Smooth muscle cell (in vitro differentiated cells): ENCODE data around the gene ACOT7. TPM values are rescaled to one million over a fixed set of nuclear protein-coding genes. Genes with fewer than 3 reads are reported as not detected.

Source experiments
- DNase-seq: peaks from one replicate; lab custom pipeline; 2025; ENCODE audit not compliant: unreplicated experiment; lab: John Stamatoyannopoulos, UW
- H2AFZ ChIP-seq: fragments of 200-600 bp; sonication (generic); 2 replicates; pipeline ENCODE4 v1.6.0; 2016; ENCODE audit warnings: antibody characterized with exemption, low read depth, mild to moderate bottlenecking
- H3F3A ChIP-seq: fragments of 200-600 bp; sonication (generic); 2 replicates; pipeline ENCODE4 v1.6.0; 2017; ENCODE audit warnings: antibody characterized with exemption, low read depth
- H3K27ac ChIP-seq: fragments of 200-600 bp; sonication (generic); 2 replicates; pipeline ENCODE4 v1.5.1; 2016; ENCODE audit warnings: low read depth, mild to moderate bottlenecking
- H3K27me3 ChIP-seq: fragments of 200-600 bp; sonication (generic); 2 replicates; pipeline ENCODE4 v1.6.1; 2016; ENCODE audit warnings: low read depth, mild to moderate bottlenecking
- H3K36me3 ChIP-seq: fragments of 200-600 bp; sonication (generic); 2 replicates; pipeline ENCODE4 v1.5.1; 2016; ENCODE audit warnings: low read depth
- H3K4me1 ChIP-seq: fragments of 200-600 bp; sonication (generic); 2 replicates; pipeline ENCODE4 v1.5.1; 2016; ENCODE audit warnings: low read depth
- H3K4me2 ChIP-seq: fragments of 200-600 bp; sonication (generic); 2 replicates; pipeline ENCODE4 v1.6.0; 2016; ENCODE audit warnings: mild to moderate bottlenecking
- H3K4me3 ChIP-seq: fragments of 200-600 bp; sonication (generic); 2 replicates; pipeline ENCODE4 v1.5.1; 2016; ENCODE audit warnings: mild to moderate bottlenecking
- H3K79me2 ChIP-seq: fragments of 200-600 bp; sonication (generic); 2 replicates; pipeline ENCODE4 v1.6.0; 2016; ENCODE audit warnings: low read depth, mild to moderate bottlenecking
- H3K9ac ChIP-seq: fragments of 200-600 bp; sonication (generic); 2 replicates; pipeline ENCODE4 v1.6.0; 2016; ENCODE audit warnings: low read depth
- H3K9me3 ChIP-seq: fragments of 200-600 bp; sonication (generic); replicated peaks from 2 replicates; pipeline ENCODE4 v1.5.1; 2016; ENCODE audit warnings: low read depth
- H4K20me1 ChIP-seq: fragments of 200-600 bp; sonication (generic); 2 replicates; pipeline ENCODE4 v1.6.0; 2016; ENCODE audit warnings: low read depth
- CTCF ChIP-seq: fragments of 200-600 bp; sonication (generic); IDR thresholded peaks from 2 replicates; pipeline ENCODE4 v1.5.1; 2017; ENCODE audit warnings: borderline replicate concordance, mild to moderate bottlenecking, antibody characterized with exemption; ENCODE audit not compliant: insufficient read depth, poor library complexity, severe bottlenecking
- WGBS: methylation state at CpG from one replicate; pipeline ENCODE4 v1.1.7; 2016; ENCODE audit warnings: low lambda C conversion rate; 5-methylcytosine and 5-hydroxymethylcytosine counted together
- polyA plus RNA-seq: library from polyadenylated mRNA; unstranded; fragments of >200 nt; fragmentation: Nextera tagmentation; extraction: Ambion mirVana; gene quantifications from 2 replicates; pipeline ENCODE4 v1.2.1, GENCODE V29; 2016
- total RNA-seq: library from RNA; depleted of rRNA; stranded (reverse); fragments of >200 nt; gene quantifications from 2 replicates; pipeline ENCODE4 v1.2.3, GENCODE V29; 2014

The ACOT7 gene
- total and polyA plus RNA-seq, 2 experiments from 2014 or later, result 19.5 to 53.8 TPM

GRCh38 chr1:6276811-6277555 lies 116.6 kb downstream of the ACOT7 start:
- H2AFZ ChIP-seq, result no peak overlapping the region
- H3K27ac ChIP-seq, result no peak overlapping the region
- no peaks in the 10 kb centered on the region for H3K79me2 ChIP-seq
- DNase-seq, result no peak
- peak overlapping the region; percentile 83 for H3K4me2 ChIP-seq
- H3K9ac ChIP-seq, result no peak overlapping the region
- H3K9me3 ChIP-seq, result no peaks in the 10 kb centered on the region
- no peaks in the 10 kb centered on the region for H3K27me3 ChIP-seq
- no peak overlapping the region for H3K4me3 ChIP-seq
- peaks cover 3% of the 10 kb centered on the region for H4K20me1 ChIP-seq
- H3F3A ChIP-seq, result no peaks in the 10 kb centered on the region
- TF ChIP-seq CTCF, result no peak
- WGBS, result 95% methylated on average over 18 of the region's 20 CpGs
- peaks cover 17% of the 10 kb centered on the region for H3K4me1 ChIP-seq
- H3K36me3 ChIP-seq, result no peaks in the 10 kb centered on the region

GRCh38 chr1:6275826-6276782 lies 117.5 kb downstream of the ACOT7 start:
- no peak for TF ChIP-seq CTCF
- Histone ChIP-seq H3K4me1 (peaks cover 17% of the 10 kb centered on the region), H3F3A (no peaks in the 10 kb centered on the region), H3K27me3 (no peaks in the 10 kb centered on the region), H2AFZ (peak overlapping the region; percentile 55), H3K36me3 (no peaks in the 10 kb centered on the region), H3K9ac (peak overlapping the region; percentile 47), H4K20me1 (peaks cover 3% of the 10 kb centered on the region), H3K4me2 (peak overlapping the region; percentile 83), H3K27ac (peak overlapping the region; percentile 84), H3K9me3 (no peaks in the 10 kb centered on the region), H3K79me2 (no peaks in the 10 kb centered on the region), H3K4me3 (no peak overlapping the region)
- DNase-seq, result peak; percentile 46
- WGBS, result 40% methylated on average over 35 of the region's 35 CpGs

GRCh38 chr1:6274622-6275139 lies 118.9 kb downstream of the ACOT7 start:
- Histone ChIP-seq H2AFZ (no peak overlapping the region), H3K4me2 (no peak overlapping the region), H3K9ac (no peak overlapping the region), H3K9me3 (no peaks in the 10 kb centered on the region), H3K36me3 (no peaks in the 10 kb centered on the region), H3K79me2 (no peaks in the 10 kb centered on the region), H3K4me1 (peaks cover 17% of the 10 kb centered on the region), H3K27ac (no peak overlapping the region), H3F3A (no peaks in the 10 kb centered on the region), H3K27me3 (no peaks in the 10 kb centered on the region), H3K4me3 (no peak overlapping the region), H4K20me1 (peaks cover 3% of the 10 kb centered on the region)
- no peak for DNase-seq
- no peak for TF ChIP-seq CTCF
- WGBS, result 98% methylated on average over 16 of the region's 16 CpGs
